HepG2 (cell line): ENCODE data around the gene PPARA. TPM values are rescaled to one million over a fixed set of nuclear protein-coding genes. Genes with fewer than 3 reads are reported as not detected.

Source experiments
- CCDC6 ChIP-seq: sonication (generic); formaldehyde crosslinking; IDR thresholded peaks from 2 replicates; pipeline ENCODE4 v1.8.1; 2022; ENCODE audit warnings: mild to moderate bottlenecking, missing genetic modification reagents, moderate library complexity
- EED ChIP-seq: sonication (generic); formaldehyde crosslinking; IDR thresholded peaks from 2 replicates; pipeline ENCODE4 v1.5.0; 2020; ENCODE audit warnings: mild to moderate bottlenecking, missing genetic modification reagents
- IRF9 ChIP-seq: sonication (generic); formaldehyde crosslinking; IDR thresholded peaks from 2 replicates; pipeline ENCODE4 v1.8.0; 2022; ENCODE audit warnings: missing genetic modification reagents, mild to moderate bottlenecking, borderline replicate concordance
- KAT2B ChIP-seq: fragments of 150-350 bp; IDR thresholded peaks from 2 replicates; pipeline ENCODE4 v1.6.1; 2014; ENCODE audit warnings: low read depth, low read length, borderline replicate concordance
- KDM3A ChIP-seq: IDR thresholded peaks from 2 replicates; pipeline ENCODE4 v1.6.1; 2018; ENCODE audit warnings: low read depth, missing compliant biosample characterization
- MED1 ChIP-seq: sonication (generic); formaldehyde crosslinking; IDR thresholded peaks from 2 replicates; pipeline ENCODE4 v1.4.0; 2020; ENCODE audit warnings: missing genetic modification reagents
- NFKBIZ ChIP-seq: IDR thresholded peaks from 2 replicates; pipeline ENCODE4 v1.6.1; 2018; ENCODE audit warnings: missing genetic modification reagents, missing compliant biosample characterization
- NR2F1 ChIP-seq, 2 experiments: fragments of 450-650 bp in 1 of 2; formaldehyde crosslinking in 1 of 2; IDR thresholded peaks; 2 replicates each; pipeline versions ENCODE4 v1.5.0 to v1.6.1; 2016 to 2020; ENCODE audit warnings: mild to moderate bottlenecking in 1 of 2, missing compliant biosample characterization in 1 of 2, missing genetic modification reagents in 1 of 2, moderate library complexity in 1 of 2
- PAF1 ChIP-seq: IDR thresholded peaks from 2 replicates; pipeline ENCODE4 v1.6.1; 2016; ENCODE audit warnings: missing genetic modification reagents, missing compliant biosample characterization
- POGZ ChIP-seq: sonication (generic); formaldehyde crosslinking; IDR thresholded peaks from 2 replicates; pipeline ENCODE4 v1.4.0; 2020; ENCODE audit warnings: mild to moderate bottlenecking, missing genetic modification reagents
- POLR2A ChIP-seq, 2 experiments: IDR thresholded peaks; 2 replicates each; pipeline ENCODE4 v1.6.1; 2011; ENCODE audit warnings: low read depth in 2 of 2, low read length in 2 of 2, mild to moderate bottlenecking in 1 of 2, moderate library complexity in 1 of 2; ENCODE audit not compliant: insufficient read depth in 1 of 2
- PTBP1 ChIP-seq: fragments of 200-400 bp; formaldehyde crosslinking; IDR thresholded peaks from 2 replicates; pipeline ENCODE4 v1.6.1; 2018; ENCODE audit warnings: low read length, low read depth; ENCODE audit not compliant: poor library complexity, severe bottlenecking
- RARA ChIP-seq: IDR thresholded peaks from 2 replicates; pipeline ENCODE4 v1.6.1; 2016; ENCODE audit warnings: missing genetic modification reagents, missing compliant biosample characterization
- REST ChIP-seq, 2 experiments: IDR thresholded peaks; 2 replicates each; pipeline ENCODE4 v1.6.1; 2011 to 2012; ENCODE audit warnings: low read length in 2 of 2, borderline replicate concordance in 1 of 2, low read depth in 1 of 2, mild to moderate bottlenecking in 1 of 2, moderate library complexity in 1 of 2
- SAFB2 ChIP-seq: sonication (generic); formaldehyde crosslinking; IDR thresholded peaks from 2 replicates; pipeline ENCODE4 v1.5.1; 2020; ENCODE audit warnings: missing genetic modification reagents, low read depth, mild to moderate bottlenecking, borderline replicate concordance
- SIN3A ChIP-seq: IDR thresholded peaks from 2 replicates; pipeline ENCODE4 v1.6.1; 2011; ENCODE audit warnings: low read depth, mild to moderate bottlenecking, control low read depth, low read length, borderline replicate concordance
- TFE3 ChIP-seq: IDR thresholded peaks from 2 replicates; pipeline ENCODE4 v1.6.1; 2016
- YY1 ChIP-seq: IDR thresholded peaks from 2 replicates; pipeline ENCODE4 v1.6.1; 2011; ENCODE audit warnings: low read length, low read depth, moderate library complexity, mild to moderate bottlenecking; ENCODE audit not compliant: insufficient read depth, insufficient replicate concordance
- ZBTB44 ChIP-seq: sonication (generic); formaldehyde crosslinking; IDR thresholded peaks from 2 replicates; pipeline ENCODE4 v1.4.0; 2020; ENCODE audit warnings: missing genetic modification reagents
- ZNF138 ChIP-seq: sonication (generic); formaldehyde crosslinking; IDR thresholded peaks from 2 replicates; pipeline ENCODE4 v1.5.0; 2020; ENCODE audit warnings: mild to moderate bottlenecking, low read depth, missing genetic modification reagents
- ZNF430 ChIP-seq: sonication (generic); formaldehyde crosslinking; IDR thresholded peaks from 2 replicates; pipeline ENCODE4 v1.9.0; 2021; ENCODE audit warnings: mild to moderate bottlenecking, missing genetic modification reagents
- ZNF451 ChIP-seq: sonication (generic); formaldehyde crosslinking; IDR thresholded peaks from 2 replicates; pipeline ENCODE4 v1.5.0; 2020; ENCODE audit warnings: mild to moderate bottlenecking, missing genetic modification reagents
- ZNF547 ChIP-seq: sonication (generic); formaldehyde crosslinking; IDR thresholded peaks from 2 replicates; pipeline ENCODE4 v1.5.1; 2020; ENCODE audit warnings: mild to moderate bottlenecking, missing genetic modification reagents
- ZNF652 ChIP-seq: IDR thresholded peaks from 2 replicates; pipeline ENCODE4 v1.6.1; 2016; ENCODE audit warnings: low read depth, borderline replicate concordance
- ZNF773 ChIP-seq: sonication (generic); formaldehyde crosslinking; IDR thresholded peaks from 2 replicates; pipeline ENCODE4 v1.4.0; 2020; ENCODE audit warnings: missing genetic modification reagents, borderline replicate concordance
- polyA plus RNA-seq, 8 experiments: library from polyadenylated mRNA; depleted of rRNA in 3 of 8; stranded (reverse) in 7 of 8; unstranded in 1 of 8; fragments of >200 nt; fragmentation: Illumina TruSeq in 4 of 8; extraction: Trizol in 4 of 8; gene quantifications; 2 replicates each; pipeline versions ENCODE4 v1.2.1 to v1.2.3, GENCODE V29; 2011 to 2016; ENCODE audit warnings: low read depth in 4 of 8, missing spikeins in 1 of 8, mixed read lengths in 1 of 8; ENCODE audit not compliant: insufficient read depth in 1 of 8
- total RNA-seq, 5 experiments: library from RNA; depleted of rRNA; stranded (reverse); fragments of >200 nt; fragmentation: Illumina TruSeq; extraction: Trizol; gene quantifications; 2 replicates each; pipeline ENCODE4 v1.2.3, GENCODE V29; 2016; ENCODE audit warnings: low read depth in 1 of 5

Gene PPARA
- total and polyA plus RNA-seq, 2 of the 13 experiments (the other 11 are each of a cell fraction or from before 2014, with no cell fraction given): 18.2 to 24.7 TPM

- TF ChIP-seq IRF9 (CRISPR knock-in tag) (no peak), SIN3A (no peak), SAFB2 (CRISPR knock-in tag) (no peak), ZNF430 (CRISPR knock-in tag) (no peak), ZNF652 (no peak), YY1 (peak; percentile 60), POLR2A (IDR thresholded peaks at IDR 0.05; ENCODE audit: insufficient read depth in 1 of 2, low read depth in 2 of 2, low read length in 2 of 2) (no peak), PAF1 (CRISPR knock-in tag) (no peak), KDM3A (CRISPR knock-in tag) (no peak), NR2F1 (CRISPR knock-in tag; IDR thresholded peaks at IDR 0.05) (no peak), MED1 (peak; percentile 75), NFKBIZ (CRISPR knock-in tag) (no peak), EED (CRISPR knock-in tag) (no peak), CCDC6 (CRISPR knock-in tag) (no peak), ZNF547 (CRISPR knock-in tag) (peak; percentile 73), ZNF138 (CRISPR knock-in tag) (no peak), ZBTB44 (CRISPR knock-in tag) (no peak), KAT2B (no peak), POGZ (0 out of 2 replicates have a peak, but pooled peaks have one; percentile 42), RARA (no peak; the same call in 1 of the 2 replicates), ZNF773 (CRISPR knock-in tag) (no peak), PTBP1 (no peak), TFE3 (CRISPR knock-in tag) (peak; percentile 79), REST (IDR thresholded peaks at IDR 0.05; ENCODE audit: borderline replicate concordance in 1 of 2, low read depth in 1 of 2, low read length in 2 of 2) (no peak), ZNF451 (CRISPR knock-in tag) (no peak)
These were observed 10.4 kb upstream of the PPARA start (continued) for GRCh38 chr22:46139895-46140350.
